ENCODE measurements around the gene IMMP2L. TPM values are rescaled to one million over a fixed set of nuclear protein-coding genes. Genes with fewer than 3 reads are reported as not detected.

IMMP2L gene
- total and polyA plus RNA-seq, 4 donors = 7.3 to 21.1 (median 12.4) TPM

GRCh38 chr7:111091593-111092358 lies 470.5 kb downstream of the IMMP2L start:
- no peak for DNase-seq (ENCODE audit: low spot score)
- Histone ChIP-seq H3K36me3 (ENCODE audit: control insufficient read depth in 4 of 4, insufficient read depth in 3 of 4, low read depth in 1 of 4, low read length in 3 of 4) (no peaks in the 10 kb centered on the region), H3K27ac (ENCODE audit: low read depth in 1 of 2, low read length in 2 of 2) (no peak overlapping the region), H3K4me3 (ENCODE audit: low read depth in 1 of 3, low read length in 3 of 3) (no peak overlapping the region), H3K27me3 (ENCODE audit: control insufficient read depth in 4 of 4, insufficient read depth in 4 of 4, low read length in 3 of 4) (no peaks in the 10 kb centered on the region), H3K9me3 (ENCODE audit: control insufficient read depth in 4 of 4, low read length in 3 of 4) (no peaks in the 10 kb centered on the region), H3K4me1 (ENCODE audit: control insufficient read depth in 4 of 4, insufficient read depth in 4 of 4, low read length in 3 of 4) (no peaks in the 10 kb centered on the region), H3K9ac (ENCODE audit: low read depth in 1 of 2, low read length in 2 of 2) (no peak overlapping the region)
- WGBS = 71% methylated on average over 3 of the region's 3 CpGs
- TF ChIP-seq ATF3 (IDR thresholded peaks at IDR 0.05) (no peak), HNF4G (IDR thresholded peaks at IDR 0.05) (no peak), ZBTB33 (IDR thresholded peaks at IDR 0.05) (no peak)

- no peak for TF ChIP-seq SP1 (IDR thresholded peaks at IDR 0.05)
- TF ChIP-seq FOXA1 (IDR thresholded peaks at IDR 0.05) = no peak
- TF ChIP-seq RXRA (IDR thresholded peaks at IDR 0.05) = no peak
- TF ChIP-seq NR2F2 (IDR thresholded peaks at IDR 0.05) = no peak
- TF ChIP-seq ZBTB33 (IDR thresholded peaks at IDR 0.05) = no peak
- no peak for TF ChIP-seq MAX (IDR thresholded peaks at IDR 0.05)
- no peak for TF ChIP-seq GABPA (IDR thresholded peaks at IDR 0.05 in 1 of 2, conservative IDR thresholded peaks at IDR 0.05 in 1 of 2)
- TF ChIP-seq, protein P1, sequence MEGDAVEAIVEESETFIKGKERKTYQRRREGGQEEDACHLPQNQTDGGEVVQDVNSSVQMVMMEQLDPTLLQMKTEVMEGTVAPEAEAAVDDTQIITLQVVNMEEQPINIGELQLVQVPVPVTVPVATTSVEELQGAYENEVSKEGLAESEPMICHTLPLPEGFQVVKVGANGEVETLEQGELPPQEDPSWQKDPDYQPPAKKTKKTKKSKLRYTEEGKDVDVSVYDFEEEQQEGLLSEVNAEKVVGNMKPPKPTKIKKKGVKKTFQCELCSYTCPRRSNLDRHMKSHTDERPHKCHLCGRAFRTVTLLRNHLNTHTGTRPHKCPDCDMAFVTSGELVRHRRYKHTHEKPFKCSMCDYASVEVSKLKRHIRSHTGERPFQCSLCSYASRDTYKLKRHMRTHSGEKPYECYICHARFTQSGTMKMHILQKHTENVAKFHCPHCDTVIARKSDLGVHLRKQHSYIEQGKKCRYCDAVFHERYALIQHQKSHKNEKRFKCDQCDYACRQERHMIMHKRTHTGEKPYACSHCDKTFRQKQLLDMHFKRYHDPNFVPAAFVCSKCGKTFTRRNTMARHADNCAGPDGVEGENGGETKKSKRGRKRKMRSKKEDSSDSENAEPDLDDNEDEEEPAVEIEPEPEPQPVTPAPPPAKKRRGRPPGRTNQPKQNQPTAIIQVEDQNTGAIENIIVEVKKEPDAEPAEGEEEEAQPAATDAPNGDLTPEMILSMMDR (IDR thresholded peaks at IDR 0.05; ENCODE audit: low read depth, low read length, missing input control) = no peak
- TF ChIP-seq REST (IDR thresholded peaks at IDR 0.05) = no peak
- no peak for TF ChIP-seq TAF1 (conservative IDR thresholded peaks at IDR 0.05)
- no peak for TF ChIP-seq YY1 (IDR thresholded peaks at IDR 0.05)
- no peak for TF ChIP-seq HNF4G (IDR thresholded peaks at IDR 0.05)
- no peak for TF ChIP-seq EGR1 (IDR thresholded peaks at IDR 0.05; ENCODE audit: low read depth in 2 of 2)
- TF ChIP-seq FOXA2 (IDR thresholded peaks at IDR 0.05) = no peak
- no peak for TF ChIP-seq JUND (IDR thresholded peaks at IDR 0.05)
- no peak for TF ChIP-seq RAD21 (IDR thresholded peaks at IDR 0.05)
- no peak for TF ChIP-seq ATF3 (IDR thresholded peaks at IDR 0.05)
- TF ChIP-seq HNF4A (conservative IDR thresholded peaks at IDR 0.05) = no peak
- WGBS = 58% methylated on average over 6 of the region's 6 CpGs
- Histone ChIP-seq H3K27me3 (ENCODE audit: control insufficient read depth in 4 of 4, insufficient read depth in 4 of 4, low read length in 3 of 4) (no peaks in the 10 kb centered on the region), H3K4me1 (ENCODE audit: control insufficient read depth in 4 of 4, insufficient read depth in 4 of 4, low read length in 3 of 4) (no peaks in the 10 kb centered on the region), H3K9ac (ENCODE audit: low read depth in 1 of 2, low read length in 2 of 2) (peak within 1 kb of the TSS in 1 of 2 donors; percentile 6), H3K4me3 (ENCODE audit: low read depth in 1 of 3, low read length in 3 of 3) (peak within 1 kb of the TSS in 1 of 3 donors; percentile 26), H3K9me3 (ENCODE audit: control insufficient read depth in 4 of 4, low read length in 3 of 4) (no peaks in the 10 kb centered on the region), H3K36me3 (ENCODE audit: control insufficient read depth in 4 of 4, insufficient read depth in 3 of 4, low read depth in 1 of 4, low read length in 3 of 4) (no peaks in the 10 kb centered on the region), H3K27ac (ENCODE audit: low read depth in 1 of 2, low read length in 2 of 2) (no peak within 1 kb of the TSS)
- no peak for DNase-seq (ENCODE audit: low spot score)
Measured at GRCh38 chr7:111090846-111091245, 471.4 kb downstream of the IMMP2L start, which contains the start of gene LRRN3. TSS of gene LRRN3 (plus strand) at chr7:111091127. CDS start at chr7:111122773, 31,646 bp downstream.

All from liver (tissue), 9 donors.